Upper lobe of left lung (tissue), 4 donors: ENCODE measurements around the gene KLF3.

Source experiments
- CTCF ChIP-seq, 6 experiments: fragments of 450-650 bp in 4 of 6; fragments of 200-600 bp in 2 of 6; sonication (generic) in 2 of 6; IDR thresholded peaks; one replicate each; pipeline ENCODE4 v1.5.1; 2016 to 2019; ENCODE audit warnings: antibody characterized with exemption in 6 of 6
- POLR2A ChIP-seq, 4 donors: fragments of 450-650 bp; IDR thresholded peaks; one replicate each; pipeline ENCODE4 v1.5.1; 2016 to 2017; ENCODE audit warnings: antibody characterized with exemption in 4 of 4, mild to moderate bottlenecking in 2 of 4

- TF ChIP-seq CTCF (IDR thresholded peaks at IDR 0.05) (no peak), POLR2A (IDR thresholded peaks at IDR 0.05) (no peak)
Observed at GRCh38 chr4:38620065-38620464, 43.9 kb upstream of the KLF3 start.
